Fibroblast of lung (primary cell): ENCODE results near the gene PPP3R1. TPM values are rescaled to one million over a fixed set of nuclear protein-coding genes. Genes with fewer than 3 reads are reported as not detected.

Experiments used
- DNase-seq, 2 donors: peaks; one replicate each; pipeline versions ENCODE4 v3.0.0 to v3.0.0-alpha.2; 2010; ENCODE audit warnings: low read depth in 2 of 2
- H2AFZ ChIP-seq: 2 replicates; pipeline ENCODE4 v1.5.1; 2012; ENCODE audit warnings: low read length, control low read depth, inconsistent platforms
- H3K27ac ChIP-seq: 2 replicates; pipeline ENCODE4 v1.5.1; 2011; ENCODE audit warnings: low read length, control low read depth; ENCODE audit not compliant: insufficient read depth
- H3K27me3 ChIP-seq: 2 replicates; pipeline ENCODE4 v1.5.1; 2011; ENCODE audit warnings: mild to moderate bottlenecking, low read length; ENCODE audit not compliant: control insufficient read depth, insufficient read depth
- H3K36me3 ChIP-seq: 2 replicates; pipeline ENCODE4 v1.5.1; 2011; ENCODE audit warnings: low read length; ENCODE audit not compliant: control insufficient read depth, insufficient read depth
- H3K4me1 ChIP-seq: 2 replicates; pipeline ENCODE4 v1.5.1; 2011; ENCODE audit warnings: low read length; ENCODE audit not compliant: control insufficient read depth, insufficient read depth; ENCODE audit errors: extremely low read depth
- H3K4me2 ChIP-seq: 2 replicates; pipeline ENCODE4 v1.5.1; 2011; ENCODE audit warnings: low read length, control low read depth; ENCODE audit not compliant: insufficient read depth; ENCODE audit errors: extremely low read depth
- H3K4me3 ChIP-seq, 4 experiments: fragments of 200-600 bp in 1 of 4; sonication (generic) in 1 of 4; replicated peaks in 1 of 4; 2 replicates each; pipeline ENCODE4 v1.5.1; 2011 to 2016; ENCODE audit warnings: low read length in 4 of 4, low read depth in 3 of 4, mild to moderate bottlenecking in 3 of 4, control low read depth in 2 of 4, inconsistent platforms in 1 of 4, mixed read lengths in 1 of 4; ENCODE audit not compliant: insufficient read depth in 1 of 4; ENCODE audit errors: control extremely low read depth in 1 of 4
- H3K79me2 ChIP-seq: 2 replicates; pipeline ENCODE4 v1.5.1; 2012; ENCODE audit warnings: mild to moderate bottlenecking, low read length, inconsistent platforms; ENCODE audit not compliant: control insufficient read depth, insufficient read depth
- H3K9ac ChIP-seq: 2 replicates; pipeline ENCODE4 v1.5.1; 2011; ENCODE audit warnings: mild to moderate bottlenecking, low read length, control low read depth; ENCODE audit not compliant: insufficient read depth
- H3K9me3 ChIP-seq: 2 replicates; pipeline ENCODE4 v1.5.1; 2012; ENCODE audit warnings: low read depth, low read length; ENCODE audit not compliant: control insufficient read depth, insufficient read depth
- H4K20me1 ChIP-seq: 2 replicates; pipeline ENCODE4 v1.5.1; 2011; ENCODE audit warnings: low read length; ENCODE audit not compliant: control insufficient read depth, insufficient read depth; ENCODE audit errors: extremely low read depth
- EZH2 ChIP-seq: IDR thresholded peaks from 2 replicates; pipeline ENCODE4 v1.5.1; 2012; ENCODE audit warnings: low read length, control low read depth, mild to moderate bottlenecking; ENCODE audit errors: missing control alignments
- polyA plus RNA-seq, 2 donors: library from polyadenylated mRNA; depleted of rRNA in 1 of 2; stranded (reverse) in 1 of 2; unstranded in 1 of 2; fragments of >200 nt; gene quantifications; 2 replicates each; pipeline ENCODE4 v1.2.1, GENCODE V29; 2011 to 2012; ENCODE audit warnings: missing spikeins in 1 of 2
- total RNA-seq: library from RNA; depleted of rRNA; stranded (reverse); fragments of >200 nt; gene quantifications from 2 replicates; pipeline ENCODE4 v1.2.1, GENCODE V29; 2014
- TF ChIP-seq, protein P1 (sequence below), 2 donors: IDR thresholded peaks in 1 of 2; conservative IDR thresholded peaks in 1 of 2; 1 replicate in 1 of 2; 2 replicates in 1 of 2; pipeline ENCODE4 v1.5.1; 2011 to 2012; ENCODE audit warnings: low read length in 2 of 2, control low read depth in 1 of 2, inconsistent platforms in 1 of 2, low read depth in 1 of 2, mild to moderate bottlenecking in 1 of 2

PPP3R1 gene
- total and polyA plus RNA-seq, 2 donors (not counting 1 experiment from before 2014, with no cell fraction given) = 22.8 to 51.3 TPM

DNA sequence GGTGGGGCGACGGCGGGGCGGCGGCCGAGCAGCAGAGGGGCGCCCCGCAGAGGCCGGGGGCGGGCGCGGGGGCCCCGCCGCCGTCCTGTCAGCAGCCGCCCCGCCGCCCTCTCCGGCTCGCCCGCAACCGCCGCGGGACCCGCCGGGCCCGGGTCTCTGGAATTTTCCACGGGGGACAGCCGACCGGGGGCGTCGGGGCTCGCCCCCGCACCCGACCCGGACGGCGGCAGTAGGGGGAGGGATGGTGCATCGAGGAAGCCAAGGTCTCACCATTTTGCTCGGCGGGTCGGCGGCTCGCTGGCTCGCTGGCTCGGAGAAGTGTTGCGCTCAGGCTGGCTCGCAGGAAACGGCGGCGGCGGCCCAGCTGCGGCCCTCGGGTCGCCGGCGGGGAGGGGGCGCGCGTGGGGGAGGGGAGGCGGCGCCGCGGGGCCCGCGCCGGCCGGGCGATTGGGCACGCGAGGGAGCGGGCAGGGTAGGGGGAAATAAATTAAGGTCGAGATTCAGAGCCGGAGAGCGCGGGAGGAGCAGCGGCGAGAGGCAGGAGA, 405 bp downstream of the PPP3R1 start:
- peak overlapping the region; percentile 96 for H3K27ac ChIP-seq
- H3K4me3 ChIP-seq = peak overlapping the region; percentile 61 to 95 (median 90)
- TF ChIP-seq EZH2 = no peak
- TF ChIP-seq, protein P1, sequence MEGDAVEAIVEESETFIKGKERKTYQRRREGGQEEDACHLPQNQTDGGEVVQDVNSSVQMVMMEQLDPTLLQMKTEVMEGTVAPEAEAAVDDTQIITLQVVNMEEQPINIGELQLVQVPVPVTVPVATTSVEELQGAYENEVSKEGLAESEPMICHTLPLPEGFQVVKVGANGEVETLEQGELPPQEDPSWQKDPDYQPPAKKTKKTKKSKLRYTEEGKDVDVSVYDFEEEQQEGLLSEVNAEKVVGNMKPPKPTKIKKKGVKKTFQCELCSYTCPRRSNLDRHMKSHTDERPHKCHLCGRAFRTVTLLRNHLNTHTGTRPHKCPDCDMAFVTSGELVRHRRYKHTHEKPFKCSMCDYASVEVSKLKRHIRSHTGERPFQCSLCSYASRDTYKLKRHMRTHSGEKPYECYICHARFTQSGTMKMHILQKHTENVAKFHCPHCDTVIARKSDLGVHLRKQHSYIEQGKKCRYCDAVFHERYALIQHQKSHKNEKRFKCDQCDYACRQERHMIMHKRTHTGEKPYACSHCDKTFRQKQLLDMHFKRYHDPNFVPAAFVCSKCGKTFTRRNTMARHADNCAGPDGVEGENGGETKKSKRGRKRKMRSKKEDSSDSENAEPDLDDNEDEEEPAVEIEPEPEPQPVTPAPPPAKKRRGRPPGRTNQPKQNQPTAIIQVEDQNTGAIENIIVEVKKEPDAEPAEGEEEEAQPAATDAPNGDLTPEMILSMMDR (conservative IDR thresholded peaks at IDR 0.05 in 1 of 2, IDR thresholded peaks at IDR 0.05 in 1 of 2; ENCODE audit: low read depth in 1 of 2, low read length in 2 of 2) = no peak
- peaks cover 7% of the 10 kb centered on the region for H3K4me1 ChIP-seq
- no peaks in the 10 kb centered on the region for H3K36me3 ChIP-seq
- no peaks in the 10 kb centered on the region for H3K9me3 ChIP-seq
- no peak overlapping the region for H3K4me2 ChIP-seq
- no peaks in the 10 kb centered on the region for H3K27me3 ChIP-seq
- peaks cover 56% of the 10 kb centered on the region for H3K79me2 ChIP-seq
- peak overlapping the region; percentile 92 for H3K9ac ChIP-seq
- DNase-seq = no peak
- peaks cover 7% of the 10 kb centered on the region for H4K20me1 ChIP-seq
- no peak overlapping the region for H2AFZ ChIP-seq

DNA sequence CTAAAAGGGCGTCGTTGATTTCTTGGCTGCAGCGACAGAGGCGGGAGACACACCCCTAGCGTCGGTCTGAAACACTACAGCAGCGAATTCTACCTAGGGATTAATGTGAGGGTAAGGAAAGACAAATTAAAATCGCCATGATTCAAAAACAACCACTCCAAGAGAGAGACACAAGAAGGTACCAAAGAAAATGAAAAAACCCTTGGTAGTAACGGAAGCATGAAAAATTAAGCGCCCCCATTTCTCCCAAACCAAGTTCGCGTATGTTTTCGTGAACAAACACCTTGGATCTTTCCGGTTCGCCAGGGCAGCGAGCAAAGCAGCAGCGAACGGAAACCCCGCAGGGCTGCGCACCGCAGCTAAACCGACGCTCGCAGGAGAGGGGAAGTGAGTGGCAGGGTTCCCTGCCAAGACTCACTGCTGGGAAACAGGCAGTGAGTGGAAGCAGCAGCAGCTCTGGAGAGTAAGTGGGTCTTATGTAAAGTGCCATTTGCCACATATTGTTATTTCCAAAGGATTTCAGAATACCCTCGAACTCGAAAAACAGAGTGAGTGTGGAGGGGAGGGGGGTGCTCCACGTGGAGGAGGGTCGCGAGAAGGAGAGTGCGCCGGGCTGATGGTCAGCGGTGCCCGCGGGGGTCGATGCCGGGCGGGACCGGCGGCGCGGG, 1.0 kb downstream of the PPP3R1 start:
- peak overlapping the region; percentile 37 for H2AFZ ChIP-seq
- no peaks in the 10 kb centered on the region for H3K36me3 ChIP-seq
- H4K20me1 ChIP-seq = peaks cover 7% of the 10 kb centered on the region
- peaks cover 7% of the 10 kb centered on the region for H3K4me1 ChIP-seq
- H3K4me3 ChIP-seq = peak overlapping the region; percentile 84 to 95 (median 90)
- no peak for TF ChIP-seq EZH2
- TF ChIP-seq, protein P1 (conservative IDR thresholded peaks at IDR 0.05 in 1 of 2, IDR thresholded peaks at IDR 0.05 in 1 of 2; ENCODE audit: low read depth in 1 of 2, low read length in 2 of 2) = peak; percentile 61 to 75
- H3K9me3 ChIP-seq = no peaks in the 10 kb centered on the region
- H3K4me2 ChIP-seq = peak overlapping the region; percentile 60
- peaks cover 62% of the 10 kb centered on the region for H3K79me2 ChIP-seq
- peak overlapping the region; percentile 96 for H3K27ac ChIP-seq
- DNase-seq = peak; percentile 75 to 76
- H3K9ac ChIP-seq = peak overlapping the region; percentile 85
- no peaks in the 10 kb centered on the region for H3K27me3 ChIP-seq

DNA sequence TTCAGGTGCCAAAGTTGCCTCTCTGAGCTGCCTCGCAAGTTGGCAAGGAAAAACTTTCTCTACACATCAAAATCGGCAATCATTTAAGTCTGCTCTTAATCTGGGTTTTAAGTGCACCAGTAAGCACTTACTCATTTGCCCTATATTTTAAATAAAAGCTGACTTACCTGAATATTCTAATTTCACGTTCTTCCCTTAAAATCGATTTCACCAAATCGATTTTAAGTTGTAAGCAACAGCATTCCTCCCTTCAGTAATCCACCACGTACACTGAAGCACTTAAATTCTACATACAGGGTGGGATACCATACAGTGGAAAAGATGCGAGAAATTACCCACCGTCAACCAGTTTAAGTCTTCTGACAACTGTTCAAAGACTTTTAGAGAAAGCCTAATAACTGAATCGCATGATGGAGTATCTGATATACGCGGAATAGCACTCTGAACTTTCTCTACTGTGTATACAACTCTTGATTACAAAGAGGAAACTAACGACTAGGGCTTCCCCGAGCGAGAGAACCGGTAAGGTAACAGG, 1.6 kb downstream of the PPP3R1 start:
- H3K27ac ChIP-seq = peak overlapping the region; percentile 96
- peaks cover 7% of the 10 kb centered on the region for H4K20me1 ChIP-seq
- no peak overlapping the region for H2AFZ ChIP-seq

More for the DNA sequence above, 1.6 kb downstream of the PPP3R1 start:
- no peak overlapping the region for H3K9ac ChIP-seq
- H3K79me2 ChIP-seq = peaks cover 68% of the 10 kb centered on the region
- H3K9me3 ChIP-seq = no peaks in the 10 kb centered on the region
- H3K4me2 ChIP-seq = peak overlapping the region; percentile 60
- no peak for DNase-seq
- TF ChIP-seq EZH2 = no peak
- TF ChIP-seq, protein P1 (conservative IDR thresholded peaks at IDR 0.05 in 1 of 2, IDR thresholded peaks at IDR 0.05 in 1 of 2; ENCODE audit: low read depth in 1 of 2, low read length in 2 of 2) = no peak
- H3K4me1 ChIP-seq = peaks cover 3% of the 10 kb centered on the region
- H3K4me3 ChIP-seq = peak overlapping the region; percentile 84 to 95 (median 90)
- no peaks in the 10 kb centered on the region for H3K27me3 ChIP-seq
- H3K36me3 ChIP-seq = no peaks in the 10 kb centered on the region
